Measurements from ENCODE around the gene SLC12A7. TPM values are rescaled to one million over a fixed set of nuclear protein-coding genes. Genes with fewer than 3 reads are reported as not detected.

The SLC12A7 gene
- total RNA-seq, 2 donors from 2014 or later = 18.4 to 34.6 TPM

GRCh38 chr5:1006656-1007071, 105.2 kb downstream of the SLC12A7 start:
- Histone ChIP-seq H3K9me3 (no peaks in the 10 kb centered on the region), H3K4me3 (no peak overlapping the region), H3K4me1 (ENCODE audit: control insufficient read depth in 1 of 2, low read depth in 2 of 2) (peaks cover 5 to 6% of the 10 kb centered on the region in 2 donors), H3K36me3 (no peaks in the 10 kb centered on the region), H3K27me3 (replicated peaks; ENCODE audit: insufficient read depth) (peaks cover 6% of the 10 kb centered on the region), H3K27ac (no peak overlapping the region)
- TF ChIP-seq CTCF (IDR thresholded peaks at IDR 0.05) = no peak
- no peak for ATAC-seq (ENCODE audit: insufficient number of reproducible peaks, low FRiP score, low read depth)
- no peak for DNase-seq (ENCODE audit: low spot score)

- TF ChIP-seq CTCF (IDR thresholded peaks at IDR 0.05) = no peak
- DNase-seq (ENCODE audit: low spot score) (no peak), ATAC-seq (ENCODE audit: insufficient number of reproducible peaks, low FRiP score, low read depth) (no peak)
- H3K27me3 ChIP-seq (replicated peaks; ENCODE audit: insufficient read depth) = peaks cover 6% of the 10 kb centered on the region
- no peak overlapping the region for H3K27ac ChIP-seq
- no peak overlapping the region for H3K4me3 ChIP-seq
- H3K36me3 ChIP-seq = no peaks in the 10 kb centered on the region
- H3K4me1 ChIP-seq (ENCODE audit: control insufficient read depth in 1 of 2, low read depth in 2 of 2) = peaks cover 5 to 6% of the 10 kb centered on the region in 2 donors
- no peaks in the 10 kb centered on the region for H3K9me3 ChIP-seq
Observed at GRCh38 chr5:1005904-1006655, 105.8 kb downstream of the SLC12A7 start.

GRCh38 chr5:1005249-1005851, 106.5 kb downstream of the SLC12A7 start:
- H3K9me3 ChIP-seq = no peaks in the 10 kb centered on the region
- no peak for ATAC-seq (ENCODE audit: insufficient number of reproducible peaks, low FRiP score, low read depth)
- H3K36me3 ChIP-seq = no peaks in the 10 kb centered on the region
- TF ChIP-seq CTCF (IDR thresholded peaks at IDR 0.05) = no peak
- H3K4me1 ChIP-seq (ENCODE audit: control insufficient read depth in 1 of 2, low read depth in 2 of 2) = peaks cover 5 to 6% of the 10 kb centered on the region in 2 donors
- H3K27ac ChIP-seq = no peak overlapping the region
- H3K4me3 ChIP-seq = peak overlapping the region; percentile 73
- no peak for DNase-seq (ENCODE audit: low spot score)
- peaks cover 6% of the 10 kb centered on the region for H3K27me3 ChIP-seq (replicated peaks; ENCODE audit: insufficient read depth)

GRCh38 chr5:1004461-1005248, 107.2 kb downstream of the SLC12A7 start:
- H3K36me3 ChIP-seq = no peaks in the 10 kb centered on the region
- H3K4me3 ChIP-seq = peak overlapping the region; percentile 73
- no peak for TF ChIP-seq CTCF (IDR thresholded peaks at IDR 0.05)
- H3K4me1 ChIP-seq (ENCODE audit: control insufficient read depth in 1 of 2, low read depth in 2 of 2) = peaks cover 5 to 6% of the 10 kb centered on the region in 2 donors
- no peaks in the 10 kb centered on the region for H3K9me3 ChIP-seq
- DNase-seq (ENCODE audit: low spot score) (peak; percentile 10), ATAC-seq (ENCODE audit: insufficient number of reproducible peaks, low FRiP score, low read depth) (no peak)
- no peak overlapping the region for H3K27ac ChIP-seq
- peaks cover 4% of the 10 kb centered on the region for H3K27me3 ChIP-seq (replicated peaks; ENCODE audit: insufficient read depth)
